ENCODE data around the gene RYR1.
A peak's percentile ranks its signal among the peaks of the same experiment; 100 is the strongest.
"Not testable (repeated sequence)": the region's sequence is repeated elsewhere in the genome, so short reads cannot be mapped to it uniquely, and the experiment has no call there.

RYR1 gene

DNA sequence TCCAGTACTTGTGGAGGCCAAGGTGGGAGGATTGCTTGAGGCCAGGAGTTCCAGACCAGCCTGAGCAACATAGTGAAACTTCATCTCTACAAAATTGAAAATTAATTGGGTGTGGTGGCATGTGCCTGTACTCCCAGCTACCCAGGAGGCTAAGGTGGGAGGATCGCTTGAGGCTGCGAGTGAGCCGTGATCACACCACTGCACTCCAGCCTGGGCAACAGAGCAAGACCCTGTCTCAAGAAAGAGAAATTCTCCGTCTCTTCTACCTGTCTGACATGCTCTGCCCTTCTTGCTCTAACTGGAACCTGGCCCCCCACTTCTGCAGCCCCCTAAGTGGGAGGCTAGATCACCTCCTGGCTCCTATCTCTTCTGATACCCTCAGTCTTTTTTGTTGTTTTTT, 192.9 kb downstream of the RYR1 start:
- no peak for DNase-seq

- DNase-seq: no peak
Measured at GRCh38 chr19:38629568-38629967, 196.1 kb downstream of the RYR1 start.

- not testable (repeated sequence) for DNase-seq
Measured at GRCh38 chr19:38631301-38631700, 197.8 kb downstream of the RYR1 start.

DNA sequence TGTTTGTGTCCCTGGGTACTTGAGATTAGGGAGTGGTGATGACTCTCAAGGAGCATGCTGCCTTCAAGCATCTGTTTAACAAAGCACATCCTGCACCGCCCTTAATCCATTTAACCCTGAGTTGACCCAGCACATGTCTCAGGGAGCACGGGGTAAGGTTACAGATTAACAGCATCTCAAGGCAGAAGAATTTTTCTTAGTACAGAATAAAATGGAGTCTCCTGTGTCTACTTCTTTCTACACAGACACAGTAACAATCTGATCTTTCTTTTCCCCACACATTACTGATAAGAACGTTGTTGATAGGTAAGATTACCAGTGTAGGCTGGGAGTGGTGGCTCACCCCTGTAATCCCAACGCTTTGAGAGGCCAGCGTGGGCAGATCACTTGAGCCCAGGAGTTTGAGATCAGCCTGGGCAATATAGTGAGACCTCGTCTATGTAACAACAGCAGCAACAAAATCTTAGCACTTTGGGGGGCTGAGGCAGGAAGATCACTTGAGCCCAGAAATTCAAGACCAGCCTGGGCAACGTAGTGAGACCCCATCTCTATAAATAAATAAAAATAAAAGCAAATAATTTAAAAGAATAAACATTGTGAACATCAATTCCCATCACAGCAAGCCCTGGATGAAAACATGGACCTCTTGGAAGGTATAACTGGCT, 198.5 kb downstream of the RYR1 start:
- not testable (repeated sequence) for DNase-seq

DNA sequence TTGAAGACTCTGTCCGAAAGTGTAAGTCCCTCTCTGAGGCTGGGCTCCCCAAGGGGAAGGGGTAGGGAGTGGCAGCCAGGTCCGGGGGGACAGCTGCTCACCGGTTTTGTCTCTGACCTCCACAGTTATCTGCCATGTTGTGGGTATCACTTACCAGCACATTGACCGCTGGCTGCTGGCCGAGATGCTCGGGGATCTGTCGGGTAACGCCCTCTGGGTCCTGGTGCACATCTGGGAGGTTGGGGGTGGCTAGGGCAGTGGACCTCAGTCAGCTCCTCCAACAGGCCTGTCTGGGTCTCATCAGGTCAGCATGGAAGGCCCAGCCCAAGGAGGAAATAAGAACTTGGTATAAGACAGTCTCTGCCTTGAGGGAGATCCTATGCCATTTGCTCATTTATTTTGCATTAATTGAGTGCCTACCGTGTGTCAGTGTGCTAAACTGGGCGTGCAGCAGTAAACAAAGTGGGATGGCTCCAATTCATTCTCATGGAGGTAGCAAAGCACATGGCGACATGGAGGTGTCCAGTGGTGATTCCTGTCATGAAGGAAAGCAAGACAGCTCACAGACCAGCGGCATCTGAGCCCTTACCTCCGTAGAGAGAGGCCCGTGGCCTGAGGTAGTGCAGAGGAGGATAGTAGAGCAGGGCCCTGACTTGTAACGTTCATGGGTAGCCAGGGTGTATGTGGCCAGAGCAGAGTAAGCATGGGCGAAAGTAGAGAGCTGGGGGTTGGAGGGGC, 199.2 kb downstream of the RYR1 start:
- no peak for DNase-seq

DNA sequence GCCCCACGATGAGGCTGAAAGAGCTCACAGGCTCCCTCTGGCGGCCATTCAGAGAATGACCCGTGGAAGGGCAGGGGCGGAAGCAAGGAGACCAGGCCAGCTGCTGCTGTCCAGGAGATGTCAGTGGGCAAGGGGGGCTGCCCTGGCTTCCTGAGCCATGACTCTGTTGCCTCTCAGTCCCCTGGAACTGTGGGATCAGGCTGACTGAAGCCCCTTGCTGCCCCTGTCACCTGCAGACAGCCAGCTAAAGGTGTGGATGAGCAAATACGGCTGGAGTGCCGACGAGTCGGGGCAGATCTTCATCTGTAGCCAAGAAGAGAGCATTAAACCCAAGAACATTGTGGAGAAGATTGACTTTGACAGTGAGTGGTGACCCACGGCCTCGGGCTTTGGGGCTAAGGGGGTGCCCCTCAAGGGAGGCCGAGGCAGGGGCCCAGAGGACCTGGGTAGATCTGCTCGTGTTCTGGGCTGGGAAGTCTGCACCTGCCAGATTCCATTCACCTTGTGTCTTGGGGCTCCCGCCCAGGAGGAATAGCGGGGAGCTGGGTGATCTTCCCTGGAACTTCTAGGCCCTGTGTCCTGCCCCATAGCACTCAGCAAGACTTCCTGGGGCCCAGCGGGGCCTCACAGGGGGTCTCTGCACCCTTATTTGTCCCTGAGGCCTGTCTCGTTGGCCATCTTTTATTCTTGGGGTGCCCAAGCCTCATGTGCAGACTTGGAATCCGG, 201.4 kb downstream of the RYR1 start:
- DNase-seq: peak; percentile 52 to 57

DNA sequence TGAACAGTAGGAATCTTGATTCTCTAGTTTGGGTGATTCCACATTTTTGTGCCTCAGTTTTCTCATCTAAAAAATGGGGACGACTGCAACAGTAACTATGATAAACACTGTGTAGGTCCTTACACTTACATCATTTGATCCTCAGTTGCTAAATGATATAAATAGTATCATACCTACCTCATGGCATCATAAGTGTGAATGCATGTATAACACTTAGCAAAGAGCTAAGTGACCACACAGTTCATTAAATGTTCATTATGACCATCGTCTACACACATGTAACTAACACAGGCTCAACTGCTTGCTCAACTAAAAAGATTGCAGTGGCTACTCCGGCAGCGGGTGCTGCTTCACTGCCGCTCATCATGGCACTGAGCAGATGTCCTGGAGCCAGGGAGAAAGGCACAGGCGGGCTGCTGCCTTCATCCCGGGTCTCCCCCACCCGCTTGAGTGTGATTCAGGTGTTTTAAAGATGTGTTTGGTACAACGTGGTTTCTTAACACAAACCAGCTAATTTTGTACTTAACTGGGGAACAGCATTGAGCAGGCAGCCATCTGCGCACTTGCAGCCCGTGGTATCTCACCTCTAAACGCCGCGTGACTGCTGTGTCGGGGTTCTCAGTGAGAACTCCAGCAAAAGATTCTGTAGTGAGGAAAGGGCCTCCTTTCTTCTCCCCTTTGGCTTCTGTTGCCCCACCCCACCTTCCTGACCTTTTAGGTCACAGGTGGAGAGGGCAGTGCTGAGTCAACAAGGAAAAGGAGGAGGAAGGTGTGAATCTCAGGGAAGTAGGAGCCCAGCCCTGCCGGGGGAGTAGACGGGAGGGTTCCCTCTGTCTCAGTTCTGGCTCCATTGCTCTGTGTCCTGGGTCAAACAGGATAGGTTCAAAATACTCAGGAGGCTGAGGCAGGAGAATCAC, 202.2 kb downstream of the RYR1 start:
- no peak for DNase-seq

All from NCI-H2081 (cell line).